Duodenal mucosa (tissue), 2 donors: Measurements from ENCODE around the gene PTPRG.

ENCODE experiments used
- H3K27ac ChIP-seq: one replicate; pipeline ENCODE4 v1.7.0; 2013; ENCODE audit warnings: low read depth, low read length
- H3K27me3 ChIP-seq, 2 donors: one replicate each; pipeline ENCODE4 v1.7.0; 2013; ENCODE audit warnings: low read length in 2 of 2, control low read depth in 1 of 2; ENCODE audit not compliant: insufficient read depth in 2 of 2, control insufficient read depth in 1 of 2
- H3K36me3 ChIP-seq, 2 donors: one replicate each; pipeline ENCODE4 v1.7.0; 2013; ENCODE audit warnings: low read length in 2 of 2, control low read depth in 1 of 2; ENCODE audit not compliant: insufficient read depth in 2 of 2, control insufficient read depth in 1 of 2
- H3K4me1 ChIP-seq, 2 donors: one replicate each; pipeline ENCODE4 v1.7.0; 2013; ENCODE audit warnings: low read length in 2 of 2, control low read depth in 1 of 2; ENCODE audit not compliant: insufficient read depth in 2 of 2, control insufficient read depth in 1 of 2
- H3K4me3 ChIP-seq, 2 donors: one replicate each; pipeline ENCODE4 v1.7.0; 2013; ENCODE audit warnings: low read length in 2 of 2, low read depth in 1 of 2
- H3K9ac ChIP-seq, 2 donors: one replicate each; pipeline ENCODE4 v1.7.0; 2013; ENCODE audit warnings: low read length in 2 of 2, low read depth in 1 of 2
- H3K9me3 ChIP-seq, 2 donors: one replicate each; pipeline ENCODE4 v1.7.0; 2013; ENCODE audit warnings: low read length in 2 of 2, control low read depth in 1 of 2; ENCODE audit not compliant: control insufficient read depth in 1 of 2

PTPRG gene

DNA sequence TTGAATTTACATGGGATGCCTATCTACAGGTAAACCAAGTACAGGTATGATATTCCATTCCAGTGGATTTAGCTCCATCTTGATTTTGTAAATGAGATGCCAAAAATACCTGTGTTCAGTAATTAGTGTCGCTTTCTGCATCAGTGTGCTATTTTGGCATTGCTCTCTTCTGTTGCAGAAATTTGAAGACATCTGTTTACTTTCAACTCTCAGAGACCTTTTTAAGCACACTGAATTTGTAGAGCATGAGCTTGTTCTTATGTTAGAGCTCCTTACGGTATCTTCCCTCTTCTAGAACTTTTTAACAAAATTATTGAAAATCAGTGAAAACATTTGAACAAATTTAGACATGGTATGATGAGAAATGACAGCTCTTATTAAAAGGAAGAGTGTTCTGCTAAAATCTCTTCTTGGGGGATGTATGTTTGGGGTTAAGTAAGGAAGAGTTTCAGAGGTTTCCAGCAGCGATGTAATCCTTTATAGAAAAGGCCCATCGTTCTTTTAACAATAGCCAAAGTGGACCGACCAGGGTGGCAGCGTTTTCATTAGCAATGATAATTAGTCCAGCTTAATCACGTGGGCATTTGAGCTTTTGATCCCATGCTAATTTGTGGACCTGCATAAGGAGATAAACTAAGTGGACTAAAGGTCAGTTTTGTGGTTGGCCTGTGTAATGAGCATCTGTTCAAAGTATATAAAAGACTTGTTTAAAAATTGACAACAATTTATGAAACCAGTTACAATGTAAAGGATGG is 385.4 kb downstream of the PTPRG start:
- Histone ChIP-seq H3K27me3 (no peaks in the 10 kb centered on the region), H3K9ac (no peak overlapping the region), H3K27ac (no peak overlapping the region), H3K36me3 (no peaks in the 10 kb centered on the region), H3K4me3 (no peak overlapping the region), H3K4me1 (no peaks in the 10 kb centered on the region), H3K9me3 (no peaks in the 10 kb centered on the region)

DNA sequence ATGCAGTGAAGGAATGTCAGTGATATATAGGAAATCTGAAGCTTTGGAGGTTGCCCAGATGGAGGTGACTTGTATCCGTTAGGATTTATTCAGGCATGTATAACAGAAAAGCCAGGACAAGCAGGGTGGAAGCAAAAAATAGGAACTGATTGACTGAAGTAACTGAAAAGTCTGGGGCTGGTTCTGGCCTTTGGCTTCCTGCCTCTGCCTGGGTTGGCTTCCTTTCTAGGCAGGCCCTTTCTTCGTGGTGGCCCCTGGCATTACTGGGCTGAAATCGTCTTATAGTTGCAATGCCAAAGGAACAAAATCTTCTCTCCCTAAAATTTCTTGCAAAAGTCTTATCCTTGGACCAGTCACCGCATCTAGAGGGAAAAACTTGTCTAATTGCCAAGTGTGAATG is 386.1 kb downstream of the PTPRG start:
- Histone ChIP-seq H3K4me1 (no peaks in the 10 kb centered on the region), H3K36me3 (no peaks in the 10 kb centered on the region), H3K4me3 (no peak overlapping the region), H3K27me3 (no peaks in the 10 kb centered on the region), H3K9ac (no peak overlapping the region), H3K9me3 (no peaks in the 10 kb centered on the region), H3K27ac (no peak overlapping the region)

DNA sequence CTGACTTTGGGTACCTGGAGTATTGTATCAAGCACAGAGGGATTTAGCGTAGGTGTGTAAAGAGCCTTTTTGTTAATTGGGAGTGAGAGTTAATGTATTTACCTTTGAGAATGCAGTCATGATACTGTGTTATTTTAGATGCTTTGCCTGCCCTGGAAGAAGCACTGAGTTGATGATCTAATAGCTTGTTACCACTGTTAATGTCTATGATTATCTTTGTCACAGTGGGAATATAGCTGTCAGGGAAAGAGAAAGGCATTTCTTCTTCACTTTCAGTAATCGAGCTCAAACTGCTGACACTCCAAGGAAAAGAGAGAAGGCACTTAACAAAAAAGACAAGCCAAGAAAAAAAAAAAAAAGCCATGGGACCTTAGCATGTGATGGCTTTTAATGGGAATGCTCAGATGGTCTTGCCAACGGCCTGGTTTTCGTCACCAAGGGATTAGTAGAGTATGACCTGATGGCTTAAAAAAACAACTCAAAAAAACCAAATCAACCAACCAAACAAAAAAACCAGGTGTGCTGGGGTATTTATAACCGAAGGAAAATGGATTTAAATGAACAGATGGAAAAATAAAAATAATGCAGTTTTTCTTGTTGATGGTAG is 387.4 kb downstream of the PTPRG start:
- H3K27ac ChIP-seq = no peak overlapping the region
- H3K36me3 ChIP-seq = no peaks in the 10 kb centered on the region
- no peak overlapping the region for H3K9ac ChIP-seq
- H3K27me3 ChIP-seq = no peaks in the 10 kb centered on the region
- H3K9me3 ChIP-seq = no peaks in the 10 kb centered on the region
- no peak overlapping the region for H3K4me3 ChIP-seq
- H3K4me1 ChIP-seq = no peaks in the 10 kb centered on the region

DNA sequence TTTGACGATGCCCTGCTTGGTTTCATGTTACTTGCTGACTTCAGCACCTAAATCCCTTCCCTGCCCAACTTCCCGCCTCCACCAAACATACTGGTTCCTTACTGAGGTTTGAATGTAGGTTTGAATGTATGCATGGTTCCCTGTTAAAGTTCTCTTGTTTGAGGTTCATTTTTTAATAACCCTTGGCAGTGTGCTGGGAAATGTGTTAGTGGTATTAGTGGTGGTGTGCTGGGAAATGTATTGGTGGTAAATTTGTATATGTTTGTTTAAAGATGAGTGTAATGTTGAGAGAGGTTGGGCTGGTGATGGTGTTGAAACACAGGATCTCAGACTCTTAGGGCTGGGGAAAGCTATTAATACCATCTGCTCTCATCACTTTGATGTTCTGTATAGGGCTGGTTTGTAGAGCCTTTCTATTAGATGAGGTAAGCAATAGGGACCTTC is 392.7 kb downstream of the PTPRG start:
- Histone ChIP-seq H3K9ac (no peak overlapping the region), H3K27ac (no peak overlapping the region), H3K4me3 (no peak overlapping the region), H3K36me3 (no peaks in the 10 kb centered on the region), H3K27me3 (no peaks in the 10 kb centered on the region), H3K9me3 (no peaks in the 10 kb centered on the region), H3K4me1 (no peaks in the 10 kb centered on the region)

DNA sequence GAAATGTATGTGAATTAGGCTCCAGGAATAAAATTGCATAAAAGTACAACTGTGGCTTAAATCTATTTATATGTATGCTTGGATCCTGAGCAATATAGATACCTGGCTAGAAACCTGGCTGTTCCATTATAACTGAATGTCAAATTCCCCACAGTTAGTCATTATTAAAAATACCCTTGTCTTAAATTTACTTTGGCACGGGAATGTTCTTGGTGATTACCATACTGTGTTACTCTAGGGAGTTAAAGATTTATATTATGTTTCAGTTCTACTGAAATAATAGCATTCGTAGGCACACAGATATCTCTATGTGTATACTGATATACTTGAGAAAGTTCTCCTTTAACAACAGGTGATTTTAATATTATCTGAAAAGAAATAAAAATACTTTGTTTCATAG is 394.1 kb downstream of the PTPRG start:
- no peak overlapping the region for H3K9ac ChIP-seq
- no peaks in the 10 kb centered on the region for H3K9me3 ChIP-seq
- no peaks in the 10 kb centered on the region for H3K36me3 ChIP-seq
- H3K27me3 ChIP-seq = no peaks in the 10 kb centered on the region
- no peak overlapping the region for H3K27ac ChIP-seq
- no peaks in the 10 kb centered on the region for H3K4me1 ChIP-seq
- no peak overlapping the region for H3K4me3 ChIP-seq

DNA sequence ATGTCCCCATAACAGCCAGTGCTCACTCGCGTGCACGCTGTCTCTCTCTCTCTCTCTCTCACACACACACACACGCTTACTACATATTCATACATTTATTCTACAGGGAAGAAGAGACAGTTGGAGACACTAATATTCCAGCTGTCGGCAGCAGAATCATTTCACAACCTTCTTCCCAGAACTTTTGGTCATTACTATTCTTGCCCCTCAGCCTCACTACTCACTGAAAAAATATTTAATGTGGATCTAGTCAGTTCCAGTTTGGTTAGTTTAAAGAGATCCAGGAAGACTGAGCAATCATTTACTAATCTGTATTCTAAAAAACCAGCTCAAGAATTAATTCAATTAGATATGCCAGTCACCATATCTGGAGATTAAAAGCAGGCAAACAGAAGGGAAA is 394.9 kb downstream of the PTPRG start:
- no peak overlapping the region for H3K27ac ChIP-seq
- H3K9ac ChIP-seq = no peak overlapping the region
- no peaks in the 10 kb centered on the region for H3K4me1 ChIP-seq
- H3K27me3 ChIP-seq = no peaks in the 10 kb centered on the region
- no peaks in the 10 kb centered on the region for H3K9me3 ChIP-seq
- no peak overlapping the region for H3K4me3 ChIP-seq
- H3K36me3 ChIP-seq = no peaks in the 10 kb centered on the region

DNA sequence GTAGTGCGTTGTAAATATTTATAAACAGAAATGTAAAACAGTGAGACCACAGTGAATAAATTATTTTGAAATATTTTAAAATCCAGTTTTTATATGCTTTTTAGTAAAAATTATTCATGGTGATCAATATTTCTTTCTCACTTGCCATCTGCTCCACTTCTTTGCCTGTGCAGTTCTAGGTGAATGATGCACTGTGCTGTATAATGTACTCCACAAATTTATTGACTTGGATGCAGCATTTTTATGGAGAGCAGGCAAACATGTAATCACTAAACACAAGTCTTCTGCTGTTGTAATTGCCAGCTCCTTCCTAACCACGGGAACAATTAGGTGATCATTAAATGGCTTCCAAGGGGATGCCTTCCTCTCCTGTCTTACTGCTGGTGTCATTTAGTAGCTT is 395.9 kb downstream of the PTPRG start:
- Histone ChIP-seq H3K4me1 (no peaks in the 10 kb centered on the region), H3K36me3 (no peaks in the 10 kb centered on the region), H3K9ac (no peak overlapping the region), H3K27me3 (no peaks in the 10 kb centered on the region), H3K9me3 (no peaks in the 10 kb centered on the region), H3K27ac (no peak overlapping the region), H3K4me3 (no peak overlapping the region)

DNA sequence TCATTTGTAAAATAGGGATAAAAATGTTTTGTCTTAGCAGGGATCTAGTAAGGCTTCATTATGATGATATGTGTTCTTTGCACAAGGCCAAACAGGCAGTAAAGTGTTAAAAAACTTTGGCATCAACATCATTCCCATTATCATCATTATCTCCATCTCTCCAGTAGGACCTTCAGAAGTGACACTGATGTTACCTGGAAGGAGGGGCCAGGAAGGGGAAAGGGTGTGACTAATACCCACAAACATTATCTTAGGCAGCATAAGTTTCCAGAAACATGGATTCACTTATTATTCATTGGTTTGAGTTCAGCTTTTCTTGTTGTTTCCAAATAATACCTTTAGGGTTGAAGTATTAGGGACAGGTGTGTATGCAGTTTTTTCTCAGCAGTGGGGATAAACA is 399.6 kb downstream of the PTPRG start:
- Histone ChIP-seq H3K4me3 (no peak overlapping the region), H3K27ac (no peak overlapping the region), H3K9me3 (no peaks in the 10 kb centered on the region), H3K36me3 (no peaks in the 10 kb centered on the region), H3K9ac (no peak overlapping the region), H3K27me3 (no peaks in the 10 kb centered on the region), H3K4me1 (no peaks in the 10 kb centered on the region)

DNA sequence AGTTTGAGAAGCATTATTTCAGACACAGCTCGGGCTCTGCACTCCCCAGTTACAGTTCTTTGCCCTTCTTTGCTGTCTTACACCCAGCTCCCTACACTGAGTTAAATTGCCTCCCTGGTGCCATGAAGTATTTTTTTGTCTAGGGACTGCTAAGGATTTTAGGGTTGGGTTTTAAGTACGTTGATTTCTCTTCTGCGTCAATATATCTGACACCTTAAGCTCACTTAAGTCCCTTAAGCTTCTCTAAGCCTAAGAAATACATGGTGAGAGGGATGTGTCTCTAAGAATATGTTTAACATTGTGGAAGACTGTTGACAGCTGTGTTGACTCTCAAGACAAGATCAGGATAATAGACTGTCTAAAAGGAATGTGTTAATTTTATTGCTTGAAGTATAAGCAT is 400.5 kb downstream of the PTPRG start:
- H3K27me3 ChIP-seq = no peaks in the 10 kb centered on the region
- no peak overlapping the region for H3K9ac ChIP-seq

DNA sequence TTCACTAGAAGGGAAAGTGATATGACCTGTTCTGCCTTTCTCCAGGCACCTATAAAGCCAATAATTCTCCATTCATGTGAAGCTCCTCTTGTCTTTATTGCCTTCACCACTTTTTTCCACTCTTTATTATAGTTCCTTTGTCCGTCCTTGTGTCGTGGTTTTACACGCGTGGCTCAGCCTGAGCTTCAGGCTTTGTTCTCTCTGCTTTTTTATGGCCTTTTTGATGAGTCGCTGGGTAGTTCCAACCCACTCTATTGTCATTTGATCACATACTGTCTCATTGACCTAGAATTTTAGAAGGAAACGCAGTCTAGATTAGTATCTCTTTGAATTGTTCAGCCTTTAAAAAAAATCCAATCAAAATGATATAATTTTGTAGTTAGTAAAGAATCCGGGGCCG is 403.2 kb downstream of the PTPRG start:
- Histone ChIP-seq H3K4me3 (no peak overlapping the region), H3K9me3 (no peaks in the 10 kb centered on the region), H3K36me3 (no peaks in the 10 kb centered on the region), H3K4me1 (no peaks in the 10 kb centered on the region), H3K27ac (no peak overlapping the region), H3K27me3 (no peaks in the 10 kb centered on the region), H3K9ac (no peak overlapping the region)

More for the DNA sequence above, 400.5 kb downstream of the PTPRG start:
- Histone ChIP-seq H3K27ac (no peak overlapping the region), H3K4me1 (no peaks in the 10 kb centered on the region), H3K9me3 (no peaks in the 10 kb centered on the region), H3K4me3 (no peak overlapping the region), H3K36me3 (no peaks in the 10 kb centered on the region)
